AG10803 (cell line): ENCODE measurements around the gene CHIT1.

Experiments
- DNase-seq: peaks from one replicate; pipeline ENCODE4 v3.0.0; 2010; ENCODE audit warnings: low read depth
- H3K4me3 ChIP-seq: 2 replicates; pipeline ENCODE4 v1.5.1; 2011; ENCODE audit warnings: mild to moderate bottlenecking, low read length, control low read depth
- CTCF ChIP-seq: conservative IDR thresholded peaks from 2 replicates; pipeline ENCODE4 v1.5.1; 2011; ENCODE audit warnings: mild to moderate bottlenecking, low read length, control low read depth, inconsistent platforms

Gene CHIT1

DNA sequence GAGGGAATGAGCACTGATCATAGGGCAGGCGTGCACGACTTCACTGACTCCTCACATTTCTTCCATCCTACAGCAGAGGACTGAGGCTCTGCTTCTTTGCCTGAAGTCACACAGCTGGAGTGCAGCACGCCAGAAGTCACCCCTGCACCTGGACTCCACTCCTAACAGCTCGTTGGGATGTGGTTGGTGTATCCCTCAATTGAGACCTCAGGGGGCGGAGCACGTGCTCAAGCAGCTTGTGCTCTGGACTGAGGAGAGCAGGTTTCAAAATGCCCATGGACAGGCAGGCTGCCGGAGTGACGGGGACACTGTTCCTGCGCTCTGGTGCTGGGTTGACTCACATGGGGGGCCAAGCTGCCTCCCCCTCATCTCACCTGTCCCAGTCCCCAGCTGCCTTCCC, 13.9 kb downstream of the CHIT1 start:
- no peak overlapping the region for H3K4me3 ChIP-seq
- TF ChIP-seq CTCF, result no peak
- DNase-seq, result no peak

GRCh38 chr1:203214871-203215270, 14.6 kb downstream of the CHIT1 start:
- no peak overlapping the region for H3K4me3 ChIP-seq
- no peak for DNase-seq
- TF ChIP-seq CTCF, result no peak

DNA sequence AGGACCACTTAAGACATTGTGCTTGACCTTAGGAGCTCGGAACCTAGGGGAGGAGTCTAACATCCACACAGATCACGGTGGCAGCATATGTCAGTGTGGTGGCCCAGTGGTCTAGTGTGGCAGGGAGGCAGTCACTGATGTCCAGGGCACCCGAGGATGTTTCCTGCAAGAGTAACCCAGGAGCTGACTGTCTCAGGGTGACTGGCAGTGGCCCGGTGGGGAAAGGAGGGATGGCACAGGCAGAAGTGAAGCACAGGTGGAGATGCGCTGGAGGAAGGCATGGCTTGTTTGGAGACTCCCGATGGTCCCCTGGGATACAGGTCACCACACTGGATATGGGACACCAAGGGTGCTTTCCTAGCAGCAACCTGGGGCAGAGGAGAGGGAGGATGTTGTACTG, 16.3 kb downstream of the CHIT1 start:
- DNase-seq, result no peak
- no peak overlapping the region for H3K4me3 ChIP-seq
- no peak for TF ChIP-seq CTCF

- no peak for DNase-seq
- TF ChIP-seq CTCF, result no peak
- H3K4me3 ChIP-seq, result no peak overlapping the region
Measured at GRCh38 chr1:203211812-203212211, 17.7 kb downstream of the CHIT1 start.

- no peak for TF ChIP-seq CTCF
- no peak for DNase-seq
- H3K4me3 ChIP-seq, result no peak overlapping the region
Measured at GRCh38 chr1:203210988-203211387, 18.5 kb downstream of the CHIT1 start.

DNA sequence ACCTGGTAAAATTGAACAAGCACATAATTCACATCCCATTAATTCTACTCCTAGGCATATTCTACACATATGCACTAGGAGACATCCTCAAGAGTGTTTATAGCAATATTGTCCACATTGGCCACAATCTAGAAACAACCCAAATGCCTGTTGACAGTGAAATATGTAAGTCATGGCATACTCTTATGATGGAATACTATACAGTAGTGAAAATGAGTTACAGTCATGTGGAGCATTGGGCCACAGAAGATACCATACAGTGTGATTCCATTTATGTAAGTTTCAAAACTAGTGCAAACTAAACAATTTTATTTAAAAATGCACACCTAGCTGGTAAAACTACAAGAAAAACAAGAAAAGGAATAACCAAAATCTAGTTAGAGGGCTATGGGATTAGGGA, 19.1 kb downstream of the CHIT1 start:
- no peak for DNase-seq
- no peak for TF ChIP-seq CTCF

GRCh38 chr1:203208181-203208580, 21.3 kb downstream of the CHIT1 start:
- no peak for TF ChIP-seq CTCF
- DNase-seq, result no peak
- H3K4me3 ChIP-seq, result no peak overlapping the region

More for the DNA sequence above, 19.1 kb downstream of the CHIT1 start:
- no peak overlapping the region for H3K4me3 ChIP-seq
